SK-N-SH (cell line): ENCODE results near the gene KRTAP10-7.

ENCODE experiments used
- CTCF ChIP-seq: fragments of 200-600 bp; sonication (generic); IDR thresholded peaks from 2 replicates; pipeline ENCODE4 v1.6.1; 2017; ENCODE audit warnings: antibody characterized with exemption, mild to moderate bottlenecking, moderate library complexity
- EP300 ChIP-seq, 2 experiments: IDR thresholded peaks; 2 replicates each; pipeline versions ENCODE4 v1.4.0 to v1.6.1; 2012; ENCODE audit warnings: borderline replicate concordance in 1 of 2, low read depth in 1 of 2, low read length in 1 of 2
- EZH2phosphoT487 ChIP-seq: fragments of 200-600 bp; sonication (generic); IDR thresholded peaks from 2 replicates; pipeline ENCODE4 v1.6.1; 2017; ENCODE audit warnings: low read depth, mixed run types, mild to moderate bottlenecking, antibody characterized with exemption, moderate library complexity, borderline replicate concordance
- MEF2A ChIP-seq: IDR thresholded peaks from 2 replicates; pipeline ENCODE4 v1.4.0; 2012; ENCODE audit warnings: low read depth, borderline replicate concordance
- MXI1 ChIP-seq: IDR thresholded peaks from 2 replicates; pipeline ENCODE4 v1.6.1; 2012; ENCODE audit warnings: mild to moderate bottlenecking, low read depth, low read length, improper control_type of control experiment
- NRF1 ChIP-seq: IDR thresholded peaks from 2 replicates; pipeline ENCODE4 v1.6.1; 2012; ENCODE audit warnings: low read depth, mild to moderate bottlenecking, low read length
- POLR2AphosphoS5 ChIP-seq: IDR thresholded peaks from 2 replicates; pipeline ENCODE4 v1.6.1; 2012; ENCODE audit warnings: low read depth, low read length
- REST ChIP-seq: IDR thresholded peaks from 2 replicates; pipeline ENCODE4 v1.6.1; 2012; ENCODE audit warnings: mild to moderate bottlenecking, low read depth, low read length, moderate library complexity
- TF ChIP-seq, protein P1 (sequence below): IDR thresholded peaks from 2 replicates; pipeline ENCODE4 v1.4.0; 2012; ENCODE audit warnings: low read depth, borderline replicate concordance

GRCh38 chr21:44626262-44626661 lies 25.9 kb downstream of the KRTAP10-7 start:
- TF ChIP-seq CTCF = no peak
- TF ChIP-seq REST = no peak
- TF ChIP-seq POLR2AphosphoS5 = no peak
- no peak for TF ChIP-seq NRF1
- TF ChIP-seq MXI1 = no peak
- no peak for TF ChIP-seq EZH2phosphoT487
- TF ChIP-seq, protein P1, sequence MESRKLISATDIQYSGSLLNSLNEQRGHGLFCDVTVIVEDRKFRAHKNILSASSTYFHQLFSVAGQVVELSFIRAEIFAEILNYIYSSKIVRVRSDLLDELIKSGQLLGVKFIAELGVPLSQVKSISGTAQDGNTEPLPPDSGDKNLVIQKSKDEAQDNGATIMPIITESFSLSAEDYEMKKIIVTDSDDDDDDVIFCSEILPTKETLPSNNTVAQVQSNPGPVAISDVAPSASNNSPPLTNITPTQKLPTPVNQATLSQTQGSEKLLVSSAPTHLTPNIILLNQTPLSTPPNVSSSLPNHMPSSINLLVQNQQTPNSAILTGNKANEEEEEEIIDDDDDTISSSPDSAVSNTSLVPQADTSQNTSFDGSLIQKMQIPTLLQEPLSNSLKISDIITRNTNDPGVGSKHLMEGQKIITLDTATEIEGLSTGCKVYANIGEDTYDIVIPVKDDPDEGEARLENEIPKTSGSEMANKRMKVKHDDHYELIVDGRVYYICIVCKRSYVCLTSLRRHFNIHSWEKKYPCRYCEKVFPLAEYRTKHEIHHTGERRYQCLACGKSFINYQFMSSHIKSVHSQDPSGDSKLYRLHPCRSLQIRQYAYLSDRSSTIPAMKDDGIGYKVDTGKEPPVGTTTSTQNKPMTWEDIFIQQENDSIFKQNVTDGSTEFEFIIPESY = no peak
- TF ChIP-seq EP300 (IDR thresholded peaks at IDR 0.05; ENCODE audit: borderline replicate concordance in 1 of 2, low read depth in 1 of 2, low read length in 1 of 2) = no peak
- TF ChIP-seq MEF2A = no peak
